GM04504 (cell line): ENCODE results near the gene NEU2.
"Not testable (repeated sequence)": the region's sequence is repeated elsewhere in the genome, so short reads cannot be mapped to it uniquely, and the experiment has no call there.

Experiments used
- DNase-seq: peaks from one replicate; pipeline ENCODE4 v3.0.0-alpha.2; 2012; ENCODE audit warnings: low read depth

NEU2 gene

GRCh38 chr2:233035426-233036161, 3.1 kb downstream of the NEU2 start:
- no peak for DNase-seq

- no peak for DNase-seq
Observed at GRCh38 chr2:233036162-233036838, 3.8 kb downstream of the NEU2 start.

GRCh38 chr2:233037078-233037477, 4.6 kb downstream of the NEU2 start:
- no peak for DNase-seq

- DNase-seq: no peak
Observed at GRCh38 chr2:233039212-233039845, 6.9 kb downstream of the NEU2 start.

GRCh38 chr2:233039846-233040530, 7.5 kb downstream of the NEU2 start:
- DNase-seq: no peak

- DNase-seq: no peak
Observed at GRCh38 chr2:233040571-233040970, 8.1 kb downstream of the NEU2 start.

- no peak for DNase-seq
Observed at GRCh38 chr2:233041722-233042323, 9.4 kb downstream of the NEU2 start.

GRCh38 chr2:233042549-233042948, 10.1 kb downstream of the NEU2 start:
- no peak for DNase-seq

GRCh38 chr2:233044974-233045605, 12.6 kb downstream of the NEU2 start:
- DNase-seq: no peak

- DNase-seq: no peak
Observed at GRCh38 chr2:233047206-233047605, 14.7 kb downstream of the NEU2 start.

GRCh38 chr2:233047667-233048066, 15.2 kb downstream of the NEU2 start:
- DNase-seq: no peak

- no peak for DNase-seq
Observed at GRCh38 chr2:233048569-233049193, 16.2 kb downstream of the NEU2 start.

GRCh38 chr2:233049194-233049761, 16.8 kb downstream of the NEU2 start:
- DNase-seq: no peak

- DNase-seq: no peak
Observed at GRCh38 chr2:233051241-233052149, 19.0 kb downstream of the NEU2 start.

GRCh38 chr2:233052517-233052916, 20.0 kb downstream of the NEU2 start:
- not testable (repeated sequence) for DNase-seq

- DNase-seq: no peak
Observed at GRCh38 chr2:233053928-233054784, 21.7 kb downstream of the NEU2 start.

GRCh38 chr2:233055362-233055761, 22.9 kb downstream of the NEU2 start:
- no peak for DNase-seq

GRCh38 chr2:233056961-233057605, 24.6 kb downstream of the NEU2 start:
- no peak for DNase-seq
